ENCODE data around the gene OCA2.

DNA sequence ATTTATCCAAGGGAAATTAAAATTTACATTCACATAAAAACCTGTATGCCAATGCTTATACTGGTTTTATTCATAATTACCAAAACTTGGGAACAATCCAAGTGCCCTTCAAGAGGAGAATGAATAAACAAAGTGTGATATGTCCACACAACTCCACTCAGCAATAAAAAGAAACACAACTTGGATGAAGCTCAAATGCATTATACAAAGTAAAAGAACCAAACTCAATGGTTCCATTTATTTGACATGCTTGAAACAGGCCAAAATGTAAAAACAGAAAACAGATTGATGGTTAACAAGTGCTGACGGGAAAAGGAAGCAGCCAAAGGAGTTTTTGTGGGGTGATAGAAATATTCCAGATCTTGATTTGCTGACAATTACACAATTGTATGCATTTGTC lies 23.5 kb downstream of the OCA2 start:
- TF ChIP-seq CTCF (IDR thresholded peaks at IDR 0.05; ENCODE audit: insufficient read depth, low read length) (no peak), REST (IDR thresholded peaks at IDR 0.05; ENCODE audit: insufficient replicate concordance, low read depth) (no peak)

Data from HL-60 (cell line).